H1 (cell line): Measurements from ENCODE around the gene TIAM2. TPM values are rescaled to one million over a fixed set of nuclear protein-coding genes. Genes with fewer than 3 reads are reported as not detected.

ENCODE experiments used
- GABPA ChIP-seq: IDR thresholded peaks from 2 replicates; pipeline ENCODE4 v1.6.1; 2011; ENCODE audit warnings: mild to moderate bottlenecking, low read length, moderate library complexity, borderline replicate concordance; ENCODE audit not compliant: insufficient read depth
- polyA plus RNA-seq, 7 experiments: library from polyadenylated mRNA; depleted of rRNA in 3 of 7; stranded (reverse) in 5 of 7; unstranded in 2 of 7; fragments of >200 nt in 5 of 7; fragments of 200-250 nt in 2 of 7; gene quantifications; 1 replicate in 5 of 7; 2 replicates in 1 of 7; 4 replicates in 1 of 7; pipeline versions ENCODE4 v1.2.1 to v1.2.3, GENCODE V29; 2011 to 2013; ENCODE audit warnings: missing spikeins in 2 of 7, mixed read lengths in 2 of 7
- total RNA-seq: library from RNA; stranded (reverse); fragmentation: NEBNext Ultra II Directional; extraction: Animal tissue kit (Norgen Biotek cat#: 25700); gene quantifications from 2 replicates; pipeline ENCODE4 v1.2.1, GENCODE V29; 2021
- TF ChIP-seq, protein P1 (sequence below): IDR thresholded peaks from 2 replicates; pipeline ENCODE4 v1.6.1; 2012; ENCODE audit warnings: low read length, inconsistent platforms

Gene TIAM2
- total and polyA plus RNA-seq, 2 of the 8 experiments (the other 6 are each of a cell fraction or from before 2014, with no cell fraction given): 7.4 to 23.9 TPM

DNA sequence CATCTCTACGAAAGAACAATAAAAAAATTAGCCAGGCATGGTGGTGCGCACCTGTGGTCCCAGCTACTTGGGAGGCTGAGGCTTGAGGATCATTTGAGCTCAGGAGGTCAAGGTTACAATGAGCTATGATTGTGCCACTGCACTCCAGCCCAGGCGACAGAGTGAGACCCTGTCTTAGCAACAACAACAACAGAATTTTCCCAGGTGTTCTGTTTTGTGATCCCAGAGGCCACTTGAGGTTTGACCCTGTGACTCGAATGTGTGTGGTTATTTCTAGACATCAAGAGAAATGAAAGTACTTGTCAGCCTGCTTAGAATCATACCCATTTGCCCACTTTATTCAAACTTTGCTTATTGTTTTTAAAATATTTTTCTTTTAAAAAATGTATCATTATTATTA lies 151.1 kb downstream of the TIAM2 start (continued):
- TF ChIP-seq, protein P1, sequence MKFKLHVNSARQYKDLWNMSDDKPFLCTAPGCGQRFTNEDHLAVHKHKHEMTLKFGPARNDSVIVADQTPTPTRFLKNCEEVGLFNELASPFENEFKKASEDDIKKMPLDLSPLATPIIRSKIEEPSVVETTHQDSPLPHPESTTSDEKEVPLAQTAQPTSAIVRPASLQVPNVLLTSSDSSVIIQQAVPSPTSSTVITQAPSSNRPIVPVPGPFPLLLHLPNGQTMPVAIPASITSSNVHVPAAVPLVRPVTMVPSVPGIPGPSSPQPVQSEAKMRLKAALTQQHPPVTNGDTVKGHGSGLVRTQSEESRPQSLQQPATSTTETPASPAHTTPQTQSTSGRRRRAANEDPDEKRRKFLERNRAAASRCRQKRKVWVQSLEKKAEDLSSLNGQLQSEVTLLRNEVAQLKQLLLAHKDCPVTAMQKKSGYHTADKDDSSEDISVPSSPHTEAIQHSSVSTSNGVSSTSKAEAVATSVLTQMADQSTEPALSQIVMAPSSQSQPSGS: no peak
- no peak for TF ChIP-seq GABPA
- TF ChIP-seq, all 59 proteins: peak for 0
